Measurements from ENCODE around the gene ADIPOR1. TPM values are rescaled to one million over a fixed set of nuclear protein-coding genes. Genes with fewer than 3 reads are reported as not detected.

Gene ADIPOR1
- total and polyA plus RNA-seq, 2 of the 4 experiments (the other 2 are of a cell fraction): 82.7 to 92.5 TPM

- 72% methylated on average over 5 of the region's 14 CpGs; no CpG with 5 or more reads in 1 of the 2 experiments for WGBS, 2 experiments (ENCODE audit: extremely low coverage in 2 of 2, insufficient read length in 1 of 2)
- intact Hi-C loops (cut with micrococcal nuclease) (loop anchor here (1.0 to 10.0 kb wide), 3 partner anchors 73 to 537 kb away; no protein-coding TSS in a partner anchor), dilution Hi-C loops (cut with HindIII; ENCODE audit: low sequenced_read_pairs, unreplicated experiment) (no loop called here), in situ Hi-C loops (cut with MboI; ENCODE audit: low sequenced_read_pairs) (no loop called here)
- H3K36me3 ChIP-seq (ENCODE audit: control insufficient read depth, insufficient read depth, low read length): no peaks in the 10 kb centered on the region
- peak overlapping the region; percentile 48 for H2AK9ac ChIP-seq (replicated peaks; ENCODE audit: low read depth, low read length, poor library complexity)
- no peak overlapping the region for H4K5ac ChIP-seq (ENCODE audit: low read depth, low read length)
- H2BK15ac ChIP-seq (ENCODE audit: low read depth, low read length): no peak overlapping the region
- no peak overlapping the region for H4K8ac ChIP-seq (ENCODE audit: low read depth in 2 of 2, low read length in 2 of 2)
- H2BK20ac ChIP-seq (ENCODE audit: low read depth, low read length): no peak overlapping the region
- H2BK5ac ChIP-seq (ENCODE audit: low read depth, low read length, poor library complexity, severe bottlenecking): no peak overlapping the region
- H2AK5ac ChIP-seq (ENCODE audit: low read depth, low read length): no peak overlapping the region
- peak; percentile 84 for TF ChIP-seq CTCF (conservative IDR thresholded peaks at IDR 0.05; ENCODE audit: low read depth, low read length)
- 0 out of 2 replicates have a peak, but pooled peaks have one; percentile 38 for TF ChIP-seq POLR2A (IDR thresholded peaks at IDR 0.05; ENCODE audit: low read depth, low read length)
- TF ChIP-seq RAD21 (IDR thresholded peaks at IDR 0.05; ENCODE audit: low read length): peak; percentile 79
- TF ChIP-seq MAZ (IDR thresholded peaks at IDR 0.05; ENCODE audit: borderline replicate concordance, low read depth, low read length): no peak
- peak; percentile 59 for TF ChIP-seq SMC3 (IDR thresholded peaks at IDR 0.05; ENCODE audit: low read depth, low read length)
- no peak for TF ChIP-seq MAFK (IDR thresholded peaks at IDR 0.05; ENCODE audit: low read depth, low read length)
- peak overlapping the region; percentile 90 for H2AFZ ChIP-seq (replicated peaks; ENCODE audit: low read length, poor library complexity)
- H3K56ac ChIP-seq (ENCODE audit: extremely low read depth, insufficient read depth, low read length): no peak overlapping the region
- no peaks in the 10 kb centered on the region for H3K4me1 ChIP-seq (ENCODE audit: control insufficient read depth, insufficient read depth, low read length)
- H4K20me1 ChIP-seq (ENCODE audit: insufficient read depth, low read length): no peaks in the 10 kb centered on the region
- H3K14ac ChIP-seq (replicated peaks; ENCODE audit: low read depth, low read length): no peak overlapping the region
- BruUV-seq (replicated peaks): no TSS peak
- CTCF ChIA-PET: interaction anchor here (0.6 to 1.2 kb wide), 6 partner anchors 8 to 217 kb away, joined by 3 read pairs; partner anchors contain the start of gene TMEM183A
- H3K18ac ChIP-seq (ENCODE audit: low read depth, low read length): no peak overlapping the region
- H3K9me1 ChIP-seq (ENCODE audit: insufficient read depth, low read length): no peaks in the 10 kb centered on the region
- H3K4me3 ChIP-seq (ENCODE audit: insufficient read depth, low read depth, low read length): no peak overlapping the region
- H3K9ac ChIP-seq (ENCODE audit: low read depth, low read length): peak overlapping the region; percentile 53; the same call in 1 of the 2 replicates
- H2BK120ac ChIP-seq (ENCODE audit: low read depth, low read length): no peak overlapping the region
- peak overlapping the region; percentile 60; the same call in 1 of the 2 replicates for H3K4me2 ChIP-seq (ENCODE audit: low read depth, low read length)
- POLR2A ChIA-PET (ENCODE audit: unreplicated experiment): no interaction called here
- no peaks in the 10 kb centered on the region for H3K79me1 ChIP-seq (ENCODE audit: low read depth in 1 of 2, low read length in 2 of 2)
- DNase-seq (peak; percentile 52), ATAC-seq (ENCODE audit: low read depth) (peak; percentile 72)
- no peaks in the 10 kb centered on the region for H3K9me3 ChIP-seq (ENCODE audit: control insufficient read depth, insufficient read depth, low read length)
- H3K27ac ChIP-seq (ENCODE audit: insufficient read depth, low read length): no peak overlapping the region
- no peak overlapping the region for H3K4ac ChIP-seq (ENCODE audit: low read depth, low read length)
- H3K23ac ChIP-seq (ENCODE audit: low read depth, low read length): no peak overlapping the region
- no peak overlapping the region for H4K91ac ChIP-seq (ENCODE audit: insufficient read depth, low read depth, low read length)
- peaks cover 6% of the 10 kb centered on the region for H3K27me3 ChIP-seq (ENCODE audit: control insufficient read depth, insufficient read depth, low read length)
Measured at GRCh38 chr1:202998836-202999750, 41.0 kb upstream of the ADIPOR1 start.

Measured in IMR-90 (cell line).